NK-92 treated with Interleukin-12 subunit alpha and Interleukin-12 subunit beta, amount 100 ng/mL, for 24 hours (cell line): ENCODE measurements around the gene SPIRE2.
"Not testable (repeated sequence)": the region's sequence is repeated elsewhere in the genome, so short reads cannot be mapped to it uniquely, and the experiment has no call there.

Experiments
- DNase-seq: peaks from one replicate; lab custom pipeline; 2025; lab: John Stamatoyannopoulos, UW

The SPIRE2 gene

GRCh38 chr16:89869911-89870310 lies 41.6 kb downstream of the SPIRE2 start:
- DNase-seq = no peak

- no peak for DNase-seq
These were observed 42.2 kb downstream of the SPIRE2 start for GRCh38 chr16:89870440-89870839.

GRCh38 chr16:89871895-89872294 lies 43.6 kb downstream of the SPIRE2 start:
- DNase-seq = no peak

- peak; percentile 76 for DNase-seq
These were observed 45.1 kb downstream of the SPIRE2 start, which contains the start of gene TCF25 for GRCh38 chr16:89873109-89873971. Gene TCF25, plus strand, starts transcription at chr16:89873592. Its CDS starts 76 bp downstream, at chr16:89873668.

- peak; percentile 88 for DNase-seq
These were observed 45.9 kb downstream of the SPIRE2 start for GRCh38 chr16:89873972-89874689.

GRCh38 chr16:89879123-89879522 lies 50.8 kb downstream of the SPIRE2 start:
- DNase-seq = not testable (repeated sequence)

- DNase-seq = no peak
These were observed 52.4 kb downstream of the SPIRE2 start for GRCh38 chr16:89880477-89881367.

- DNase-seq = no peak
These were observed 53.1 kb downstream of the SPIRE2 start for GRCh38 chr16:89881368-89881730.

GRCh38 chr16:89883346-89884040 lies 55.2 kb downstream of the SPIRE2 start:
- no peak for DNase-seq

GRCh38 chr16:89884041-89884421 lies 55.8 kb downstream of the SPIRE2 start:
- no peak for DNase-seq

- no peak for DNase-seq
These were observed 59.0 kb downstream of the SPIRE2 start for GRCh38 chr16:89887243-89887642.

GRCh38 chr16:89890200-89890599 lies 61.9 kb downstream of the SPIRE2 start:
- no peak for DNase-seq

GRCh38 chr16:89890886-89891657 lies 62.8 kb downstream of the SPIRE2 start:
- no peak for DNase-seq

- no peak for DNase-seq
These were observed 63.9 kb downstream of the SPIRE2 start for GRCh38 chr16:89892055-89892630.

GRCh38 chr16:89892635-89893034 lies 64.4 kb downstream of the SPIRE2 start:
- no peak for DNase-seq

GRCh38 chr16:89893642-89894548 lies 65.6 kb downstream of the SPIRE2 start:
- no peak for DNase-seq

- no peak for DNase-seq
These were observed 67.4 kb downstream of the SPIRE2 start for GRCh38 chr16:89895482-89896250.

GRCh38 chr16:89897204-89897603 lies 68.9 kb downstream of the SPIRE2 start:
- no peak for DNase-seq
